Upper lobe of left lung (tissue), 4 donors: ENCODE data around the gene PARVB.

Experiments used
- CTCF ChIP-seq, 6 experiments: fragments of 450-650 bp in 4 of 6; fragments of 200-600 bp in 2 of 6; sonication (generic) in 2 of 6; IDR thresholded peaks; one replicate each; pipeline ENCODE4 v1.5.1; 2016 to 2019; ENCODE audit warnings: antibody characterized with exemption in 6 of 6
- POLR2A ChIP-seq, 4 donors: fragments of 450-650 bp; IDR thresholded peaks; one replicate each; pipeline ENCODE4 v1.5.1; 2016 to 2017; ENCODE audit warnings: antibody characterized with exemption in 4 of 4, mild to moderate bottlenecking in 2 of 4

GRCh38 chr22:44220727-44221680 is 196.9 kb downstream of the PARVB start:
- TF ChIP-seq POLR2A (IDR thresholded peaks at IDR 0.05): no peak
- no peak for TF ChIP-seq CTCF (IDR thresholded peaks at IDR 0.05)
